HL-60 (cell line): ENCODE measurements around the gene MYCBP2.

ENCODE experiments used
- CTCF ChIP-seq: IDR thresholded peaks from one replicate; pipeline ENCODE4 v1.5.1; 2011; ENCODE audit warnings: low read length, control low read depth, inconsistent platforms; ENCODE audit not compliant: insufficient read depth
- POLR2AphosphoS5 ChIP-seq: IDR thresholded peaks from 2 replicates; pipeline ENCODE4 v1.6.1; 2012; ENCODE audit warnings: low read depth

GRCh38 chr13:77291774-77292173, 35.1 kb downstream of the MYCBP2 start:
- TF ChIP-seq CTCF (no peak), POLR2AphosphoS5 (no peak)
